ENCODE data around the gene ARF1. TPM values are rescaled to one million over a fixed set of nuclear protein-coding genes. Genes with fewer than 3 reads are reported as not detected.

Gene ARF1
- total and polyA plus RNA-seq, 2 of the 8 experiments (the other 6 are each of a cell fraction or from before 2014, with no cell fraction given) = 265 to 471 TPM

GRCh38 chr1:228081578-228082213 lies 812 bp upstream of the ARF1 start:
- DNase-seq (ENCODE audit: low read depth in 1 of 2, low spot score in 2 of 2) (peak in 1 of 2 experiments; percentile 61), FAIRE-seq (no peak)
- H3K23ac ChIP-seq (ENCODE audit: insufficient read length) = no peak overlapping the region
- H2AK5ac ChIP-seq (ENCODE audit: low read depth, low read length) = no peak overlapping the region
- ChIA-PET CTCF (ENCODE audit: partially characterized antibody) (interaction anchor here (0.8 to 3.2 kb wide), 3 partner anchors 49 to 78 kb away, joined by 3 to 21 read pairs (median 3); no protein-coding TSS in a partner anchor), POLR2A (ENCODE audit: partially characterized antibody) (interaction anchor here (0.6 to 4.3 kb wide), 13 partner anchors 8 to 582 kb away, joined by 3 to 27 read pairs (median 4); no protein-coding TSS in a partner anchor)
- peak overlapping the region; percentile 52 to 99 (median 74) for H3K4me3 ChIP-seq (ENCODE audit: extremely low read depth in 1 of 4, insufficient read depth in 2 of 4, low read depth in 3 of 4, low read length in 4 of 4)
- peak overlapping the region; percentile 93; the same call in 1 of the 2 replicates for H4K8ac ChIP-seq (ENCODE audit: extremely low read depth, insufficient read depth, low read length)
- peaks cover 28 to 53% of the 10 kb centered on the region in 2 experiments for H4K20me1 ChIP-seq (replicated peaks in 1 of 2; ENCODE audit: control insufficient read depth in 1 of 2, insufficient read depth in 2 of 2, low read length in 2 of 2)
- H3K9ac ChIP-seq (replicated peaks in 1 of 4; ENCODE audit: extremely low read depth in 1 of 4, low read depth in 3 of 4, low read length in 3 of 4) = peak overlapping the region in 2 of 4 experiments; percentile 34 to 49; a peak in 4 of 7 replicates
- no peak overlapping the region for H2BK20ac ChIP-seq (ENCODE audit: low read length)
- H3K9me3 ChIP-seq (ENCODE audit: insufficient read depth in 2 of 2, low read depth in 1 of 2, low read length in 1 of 2) = no peaks in the 10 kb centered on the region
- no peak overlapping the region for H3K4ac ChIP-seq (replicated peaks; ENCODE audit: insufficient read length, low read depth, low read length)
- H3K4me1 ChIP-seq (replicated peaks in 1 of 4; ENCODE audit: control insufficient read depth in 3 of 4, insufficient read depth in 4 of 4, low read length in 3 of 4) = peaks cover 7 to 30% (median 8%) of the 10 kb centered on the region in 4 experiments
- H3K4me2 ChIP-seq (ENCODE audit: insufficient read depth in 1 of 2, low read depth in 2 of 2, low read length in 2 of 2) = peak overlapping the region; percentile 73 to 89
- 0 out of 2 replicates have a peak overlapping the region, but pooled peaks have one; percentile 55 for H3K27ac ChIP-seq (ENCODE audit: low read depth, low read length)
- H3K14ac ChIP-seq (ENCODE audit: insufficient read length) = no peak overlapping the region
- H3K23me2 ChIP-seq (ENCODE audit: low read depth, low read length) = peaks cover 15% of the 10 kb centered on the region
- H4K91ac ChIP-seq (replicated peaks; ENCODE audit: insufficient read length, low read length) = no peak overlapping the region
- H3K56ac ChIP-seq (replicated peaks; ENCODE audit: insufficient read length, low read depth, low read length) = peak overlapping the region; percentile 64
- H3K79me1 ChIP-seq (ENCODE audit: low read depth, low read length) = peaks cover 13% of the 10 kb centered on the region; the same call in 1 of the 2 replicates
- WGBS, 2 experiments (ENCODE audit: extremely low coverage in 1 of 2, insufficient coverage in 1 of 2, insufficient read length in 1 of 2, insufficient replicate concordance in 2 of 2, low coverage in 1 of 2, low lambda C conversion rate in 2 of 2, missing lambda C conversion rate in 1 of 2) = 17% methylated on average over 26 of the region's 31 CpGs; no CpG with 5 or more reads in 1 of the 2 experiments
- H3K36me3 ChIP-seq (ENCODE audit: control insufficient read depth in 2 of 4, insufficient read depth in 4 of 4, low read length in 3 of 4) = no peaks in the 10 kb centered on the region
- no peak overlapping the region for H2BK120ac ChIP-seq (replicated peaks; ENCODE audit: low read depth, low read length)
- no peak overlapping the region for H2AFZ ChIP-seq (ENCODE audit: low read length)
- no peak overlapping the region; the same call in 1 of the 2 replicates for H3K18ac ChIP-seq (ENCODE audit: extremely low read depth, low read length)
- peak overlapping the region; percentile 63 for H4K5ac ChIP-seq (ENCODE audit: insufficient read length, low read depth, low read length)
- no peak overlapping the region for H2BK12ac ChIP-seq (ENCODE audit: low read depth, low read length)
- H3K79me2 ChIP-seq (ENCODE audit: control insufficient read depth in 1 of 2, insufficient read depth in 2 of 2, low read length in 2 of 2) = peaks cover 38 to 40% of the 10 kb centered on the region in 2 experiments
- peaks cover 0 to 20% (median 18%) of the 10 kb centered on the region in 4 experiments; a peak in 5 of 7 replicates for H3K27me3 ChIP-seq (replicated peaks in 1 of 4; ENCODE audit: control insufficient read depth in 3 of 4, extremely low read depth in 1 of 4, insufficient read depth in 3 of 4, low read length in 3 of 4)
- H2BK15ac ChIP-seq (ENCODE audit: low read length) = no peak overlapping the region
- H2BK5ac ChIP-seq (ENCODE audit: low read depth, low read length) = no peak overlapping the region; the same call in 1 of the 2 replicates
- TF ChIP-seq ATF3 (IDR thresholded peaks at IDR 0.05; ENCODE audit: insufficient read depth, low read depth, low read length) (no peak), RFX5 (IDR thresholded peaks at IDR 0.05; ENCODE audit: borderline replicate concordance, low read depth, low read length) (no peak), POLR2AphosphoS5 (IDR thresholded peaks at IDR 0.05; ENCODE audit: low read depth, low read length) (peak; percentile 23; the same call in 1 of the 2 replicates), TBP (IDR thresholded peaks at IDR 0.05; ENCODE audit: low read depth, low read length) (peak; percentile 19; the same call in 1 of the 2 replicates), SUZ12 (IDR thresholded peaks at IDR 0.05; ENCODE audit: low read length) (peak; percentile 22; the same call in 1 of the 2 replicates), POLR2A (IDR thresholded peaks at IDR 0.05; ENCODE audit: control extremely low read depth in 1 of 2, low read depth in 2 of 2, low read length in 2 of 2) (peak in 1 of 2 experiments; percentile 62; a peak in 2 of 3 replicates), SIN3A (conservative IDR thresholded peaks at IDR 0.05 in 1 of 2, IDR thresholded peaks at IDR 0.05 in 1 of 2; ENCODE audit: low read depth in 1 of 2, low read length in 2 of 2) (no peak)
- TF ChIP-seq, protein P1, sequence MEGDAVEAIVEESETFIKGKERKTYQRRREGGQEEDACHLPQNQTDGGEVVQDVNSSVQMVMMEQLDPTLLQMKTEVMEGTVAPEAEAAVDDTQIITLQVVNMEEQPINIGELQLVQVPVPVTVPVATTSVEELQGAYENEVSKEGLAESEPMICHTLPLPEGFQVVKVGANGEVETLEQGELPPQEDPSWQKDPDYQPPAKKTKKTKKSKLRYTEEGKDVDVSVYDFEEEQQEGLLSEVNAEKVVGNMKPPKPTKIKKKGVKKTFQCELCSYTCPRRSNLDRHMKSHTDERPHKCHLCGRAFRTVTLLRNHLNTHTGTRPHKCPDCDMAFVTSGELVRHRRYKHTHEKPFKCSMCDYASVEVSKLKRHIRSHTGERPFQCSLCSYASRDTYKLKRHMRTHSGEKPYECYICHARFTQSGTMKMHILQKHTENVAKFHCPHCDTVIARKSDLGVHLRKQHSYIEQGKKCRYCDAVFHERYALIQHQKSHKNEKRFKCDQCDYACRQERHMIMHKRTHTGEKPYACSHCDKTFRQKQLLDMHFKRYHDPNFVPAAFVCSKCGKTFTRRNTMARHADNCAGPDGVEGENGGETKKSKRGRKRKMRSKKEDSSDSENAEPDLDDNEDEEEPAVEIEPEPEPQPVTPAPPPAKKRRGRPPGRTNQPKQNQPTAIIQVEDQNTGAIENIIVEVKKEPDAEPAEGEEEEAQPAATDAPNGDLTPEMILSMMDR (IDR thresholded peaks at IDR 0.05; ENCODE audit: control extremely low read depth in 1 of 3, insufficient read depth in 1 of 3, low read depth in 1 of 3, low read length in 3 of 3) = no peak
